ENCODE measurements around the gene IL34.

The IL34 gene

GRCh38 chr16:70703835-70704381 is 57.5 kb downstream of the IL34 start:
- no peak for DNase-seq

GRCh38 chr16:70704586-70704985 is 58.2 kb downstream of the IL34 start:
- no peak for DNase-seq

GRCh38 chr16:70705056-70705455 is 58.7 kb downstream of the IL34 start:
- no peak for DNase-seq

- no peak for DNase-seq
Observed at GRCh38 chr16:70706948-70707465, 60.6 kb downstream of the IL34 start.

GRCh38 chr16:70708366-70709246 is 62.2 kb downstream of the IL34 start:
- DNase-seq = no peak

GRCh38 chr16:70709457-70709856 is 63.1 kb downstream of the IL34 start:
- no peak for DNase-seq

- DNase-seq = no peak
Observed at GRCh38 chr16:70709942-70710341, 63.6 kb downstream of the IL34 start.

All from CD4-positive, alpha-beta T cell treated with Interleukin-12 subunit alpha and Interleukin-12 subunit beta, for 1 hour (primary cell).